Keratinocyte (primary cell): Measurements from ENCODE around the gene CDKAL1.

Experiments
- EZH2 ChIP-seq: IDR thresholded peaks from one replicate; pipeline ENCODE4 v1.6.1; 2012; ENCODE audit warnings: inconsistent platforms, mild to moderate bottlenecking, low read length, moderate library complexity
- TF ChIP-seq, protein P1 (sequence below), 3 experiments: IDR thresholded peaks in 1 of 3; conservative IDR thresholded peaks in 1 of 3; optimal IDR thresholded peaks in 1 of 3; 2 replicates in 2 of 3; 3 replicates in 1 of 3; pipeline versions ENCODE3 to v1.5.1; 2011; ENCODE audit warnings: low read length in 3 of 3, mild to moderate bottlenecking in 3 of 3, moderate library complexity in 2 of 3, control low read depth in 1 of 3, inconsistent platforms in 1 of 3; ENCODE audit not compliant: insufficient read depth in 2 of 3; ENCODE audit errors: extremely low read depth in 1 of 3

DNA sequence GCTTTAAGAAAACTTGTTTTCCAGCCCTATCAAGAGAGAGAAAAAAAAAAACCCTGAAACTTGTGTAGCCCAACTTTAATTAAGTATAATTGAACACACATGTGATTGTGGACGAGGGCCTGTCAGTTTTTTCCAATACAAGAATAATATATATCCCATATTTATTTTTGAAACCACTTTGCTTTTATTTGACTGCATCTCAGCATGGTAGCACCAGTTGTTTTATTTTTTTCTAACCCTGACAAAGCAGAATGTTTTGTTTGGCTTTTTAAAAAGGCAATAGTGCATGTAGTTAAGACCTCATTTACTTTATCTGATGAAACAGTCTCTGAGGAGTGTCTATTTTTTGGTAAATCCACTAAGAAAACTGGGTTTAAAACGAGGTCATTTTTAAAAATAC, 257.7 kb downstream of the CDKAL1 start:
- TF ChIP-seq, protein P1, sequence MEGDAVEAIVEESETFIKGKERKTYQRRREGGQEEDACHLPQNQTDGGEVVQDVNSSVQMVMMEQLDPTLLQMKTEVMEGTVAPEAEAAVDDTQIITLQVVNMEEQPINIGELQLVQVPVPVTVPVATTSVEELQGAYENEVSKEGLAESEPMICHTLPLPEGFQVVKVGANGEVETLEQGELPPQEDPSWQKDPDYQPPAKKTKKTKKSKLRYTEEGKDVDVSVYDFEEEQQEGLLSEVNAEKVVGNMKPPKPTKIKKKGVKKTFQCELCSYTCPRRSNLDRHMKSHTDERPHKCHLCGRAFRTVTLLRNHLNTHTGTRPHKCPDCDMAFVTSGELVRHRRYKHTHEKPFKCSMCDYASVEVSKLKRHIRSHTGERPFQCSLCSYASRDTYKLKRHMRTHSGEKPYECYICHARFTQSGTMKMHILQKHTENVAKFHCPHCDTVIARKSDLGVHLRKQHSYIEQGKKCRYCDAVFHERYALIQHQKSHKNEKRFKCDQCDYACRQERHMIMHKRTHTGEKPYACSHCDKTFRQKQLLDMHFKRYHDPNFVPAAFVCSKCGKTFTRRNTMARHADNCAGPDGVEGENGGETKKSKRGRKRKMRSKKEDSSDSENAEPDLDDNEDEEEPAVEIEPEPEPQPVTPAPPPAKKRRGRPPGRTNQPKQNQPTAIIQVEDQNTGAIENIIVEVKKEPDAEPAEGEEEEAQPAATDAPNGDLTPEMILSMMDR (optimal IDR thresholded peaks at IDR 0.05 in 1 of 3, IDR thresholded peaks at IDR 0.05 in 1 of 3, conservative IDR thresholded peaks at IDR 0.05 in 1 of 3; ENCODE audit: extremely low read depth in 1 of 3, insufficient read depth in 2 of 3, low read length in 3 of 3): no peak
- no peak for TF ChIP-seq EZH2
